HG03196 (cell line): Measurements from ENCODE around the gene SDHAF1.
"Not testable (repeated sequence)": the region's sequence is repeated elsewhere in the genome, so short reads cannot be mapped to it uniquely, and the experiment has no call there.

Experiments
- ATAC-seq: cut with Tn5 transposase; IDR thresholded peaks from one replicate; pipeline ENCODE4 v1.9.1; 2021; ENCODE audit not compliant: unreplicated experiment

Gene SDHAF1

GRCh38 chr19:36014012-36014924 is 19.3 kb downstream of the SDHAF1 start, which contains the start of gene ALKBH6:
TSS of gene ALKBH6 (minus strand) at chr19:36014213. CDS start at chr19:36013397, 816 bp downstream.
- peak; percentile 92 for ATAC-seq

DNA sequence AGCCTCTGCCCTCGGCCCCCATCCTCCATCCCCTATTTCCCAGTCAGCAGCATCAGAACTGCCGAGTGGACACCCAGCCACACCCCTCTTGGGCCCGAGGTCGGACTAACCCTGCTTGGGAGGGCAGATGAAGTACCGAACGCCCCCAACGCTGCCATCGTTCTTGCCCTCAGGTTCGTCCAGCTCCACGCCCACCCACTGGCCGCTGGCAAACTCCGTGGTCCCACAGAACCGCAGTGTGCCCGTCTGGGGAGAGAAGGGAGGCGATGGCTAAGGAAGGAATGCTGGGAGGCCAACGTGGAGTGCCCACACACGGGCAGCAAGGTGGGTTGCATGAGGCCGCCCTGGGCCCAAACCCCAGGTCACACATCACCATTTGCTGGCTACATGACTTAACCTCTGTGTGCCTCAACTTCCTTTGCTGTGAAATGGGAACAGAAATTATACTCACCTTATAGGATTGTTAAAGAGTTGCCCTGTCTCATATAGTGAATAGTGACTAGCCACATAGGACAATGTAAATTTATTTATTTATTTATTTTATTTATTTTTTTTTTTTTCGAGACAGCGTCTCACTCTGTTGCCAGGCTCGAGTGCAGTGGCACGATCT is 24.2 kb downstream of the SDHAF1 start:
- no peak for ATAC-seq

DNA sequence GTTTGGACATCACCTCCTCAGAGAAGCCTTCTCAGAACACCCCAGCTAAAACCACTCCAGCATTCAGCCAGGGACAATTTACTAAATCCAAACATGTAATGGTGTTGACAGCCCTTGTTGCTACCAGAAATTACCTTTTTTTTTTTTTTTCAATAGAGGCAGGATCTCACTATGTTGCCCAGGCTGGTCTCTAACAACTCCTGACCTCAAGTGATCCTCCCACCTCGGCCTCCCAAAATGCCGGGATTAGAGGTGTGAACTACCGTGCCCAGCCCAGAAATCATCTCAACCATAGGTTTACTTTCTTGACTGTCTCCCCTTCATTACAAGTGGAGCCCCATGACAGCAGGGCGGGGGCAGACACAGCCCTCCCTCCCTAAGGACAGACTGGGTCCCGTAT is 28.4 kb downstream of the SDHAF1 start:
- ATAC-seq, result no peak

GRCh38 chr19:36025541-36025940 is 30.6 kb downstream of the SDHAF1 start:
- no peak for ATAC-seq

GRCh38 chr19:36026091-36026876 is 31.3 kb downstream of the SDHAF1 start:
- ATAC-seq, result no peak

DNA sequence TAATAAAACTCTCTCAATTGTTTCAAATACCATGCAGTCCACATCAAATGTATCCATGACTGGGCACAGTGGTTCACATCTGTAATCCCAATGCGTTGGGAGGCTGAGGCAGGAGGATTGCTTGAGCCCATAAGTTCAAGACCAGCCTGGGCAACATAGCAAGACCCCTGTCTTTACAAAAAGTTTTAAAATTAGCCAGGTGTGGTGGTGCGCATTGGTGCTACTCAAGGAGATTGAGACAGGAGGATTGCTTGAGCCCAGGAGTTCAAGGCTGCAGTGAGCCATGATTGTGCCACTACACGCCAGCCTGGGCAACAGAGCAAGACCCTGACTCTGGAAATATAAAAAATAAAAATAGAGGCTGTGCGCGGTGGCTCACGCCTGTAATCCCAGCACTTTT is 32.7 kb downstream of the SDHAF1 start:
- ATAC-seq, result no peak

DNA sequence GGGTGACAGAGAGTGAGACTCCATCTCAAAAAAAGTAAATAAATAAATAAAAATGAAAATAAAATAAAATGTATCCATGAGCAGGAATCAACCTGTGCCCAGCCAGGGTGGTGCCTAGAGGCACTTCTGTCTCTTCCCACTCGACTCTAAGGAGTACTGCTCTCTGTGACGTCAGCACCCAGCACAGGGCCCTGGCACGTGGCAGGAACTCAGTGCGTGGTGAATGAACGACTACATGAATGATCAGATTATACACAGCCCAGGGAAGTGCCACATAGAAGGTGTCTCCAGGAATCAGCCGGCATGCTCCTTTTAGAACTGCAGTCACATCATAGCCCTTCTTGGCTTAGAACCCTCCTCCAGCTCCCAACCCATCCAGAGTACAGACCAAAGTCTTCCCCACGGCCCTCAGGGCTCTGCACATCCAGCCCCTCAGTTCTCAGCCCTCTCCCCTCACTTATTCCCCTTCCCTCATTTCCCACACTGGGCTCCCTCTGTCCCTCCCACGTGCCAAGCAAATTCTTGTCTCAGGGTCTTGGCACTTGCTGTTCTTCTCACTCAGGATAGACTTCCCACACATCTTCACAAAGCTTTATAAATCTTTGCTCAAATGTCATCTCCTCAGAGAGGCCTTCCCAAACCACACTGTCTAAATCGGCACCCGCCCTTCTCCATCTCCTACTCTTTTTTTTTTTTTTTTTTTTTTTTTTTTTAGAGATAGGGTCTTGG is 33.5 kb downstream of the SDHAF1 start:
- ATAC-seq, result no peak

GRCh38 chr19:36030264-36031148 is 35.5 kb downstream of the SDHAF1 start:
- no peak for ATAC-seq

- no peak for ATAC-seq
Observed at GRCh38 chr19:36031308-36031707, 36.3 kb downstream of the SDHAF1 start.

DNA sequence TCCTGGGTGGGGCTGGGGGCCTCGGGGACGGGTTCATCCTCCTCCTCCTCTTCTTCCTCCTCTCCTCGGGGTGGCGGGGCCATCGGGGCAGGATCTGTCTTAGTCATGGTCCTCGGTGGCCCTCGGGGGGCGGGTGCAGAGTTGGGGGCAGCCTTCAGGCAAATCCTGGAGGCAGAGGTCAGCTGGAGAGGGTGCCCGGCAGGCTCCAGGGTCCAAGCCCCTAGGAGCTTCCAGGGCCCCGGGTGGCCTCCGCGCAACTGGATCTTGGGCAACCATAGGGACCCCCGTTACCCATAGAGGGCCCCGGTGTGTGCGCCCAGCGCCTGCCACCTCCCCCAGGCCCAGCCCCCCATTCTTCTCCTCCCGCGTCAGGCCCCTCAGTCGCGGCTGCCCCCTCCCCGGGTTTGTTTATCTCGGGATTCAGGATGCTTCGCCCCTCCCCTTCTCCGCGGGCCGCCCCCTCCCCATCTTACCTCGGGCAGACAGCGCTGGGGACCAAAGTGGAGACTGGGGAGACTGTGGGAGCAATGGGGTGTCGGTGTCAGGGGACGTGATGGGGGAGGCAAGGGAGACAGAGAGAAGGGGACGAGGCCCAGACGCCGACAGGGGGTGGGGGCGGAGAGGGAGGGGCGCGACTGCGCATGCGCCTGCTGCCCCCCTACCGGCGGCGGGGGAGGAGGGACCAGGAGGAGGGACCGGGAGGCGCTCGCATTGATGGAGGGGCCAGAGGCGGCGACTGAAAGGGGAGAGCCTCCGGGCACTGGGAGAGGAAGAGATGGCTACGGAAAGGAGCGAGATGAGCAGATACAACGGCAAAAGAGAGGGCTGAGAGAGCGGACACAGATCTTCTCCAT is 37.5 kb downstream of the SDHAF1 start, which contains the start of gene CLIP3:
TSS of gene CLIP3 (minus strand) at position 623 of the 854 bp plus-strand sequence. CDS start at position 107, 516 bp downstream.
- no peak for ATAC-seq

DNA sequence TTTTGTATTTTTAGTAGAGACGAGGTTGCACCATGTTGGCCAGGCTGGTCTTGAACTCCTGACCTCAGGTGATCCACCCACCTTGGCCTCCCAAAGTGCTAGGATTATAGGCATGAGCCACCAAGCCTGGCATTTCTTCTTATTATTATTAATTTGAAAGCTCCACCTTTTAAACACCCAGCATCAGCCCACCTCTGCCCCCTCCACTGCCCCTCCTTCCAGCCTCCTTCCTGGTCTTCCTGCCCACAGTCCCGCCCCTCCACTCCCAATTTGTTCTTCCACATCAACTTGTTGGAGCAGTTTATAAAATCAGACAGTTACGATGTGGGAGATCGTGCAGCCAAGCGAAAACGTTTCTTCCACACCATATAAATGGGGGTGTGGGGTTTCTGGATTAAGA is 45.5 kb downstream of the SDHAF1 start:
- ATAC-seq, result no peak

GRCh38 chr19:36041092-36041491 is 46.1 kb downstream of the SDHAF1 start:
- not testable (repeated sequence) for ATAC-seq

DNA sequence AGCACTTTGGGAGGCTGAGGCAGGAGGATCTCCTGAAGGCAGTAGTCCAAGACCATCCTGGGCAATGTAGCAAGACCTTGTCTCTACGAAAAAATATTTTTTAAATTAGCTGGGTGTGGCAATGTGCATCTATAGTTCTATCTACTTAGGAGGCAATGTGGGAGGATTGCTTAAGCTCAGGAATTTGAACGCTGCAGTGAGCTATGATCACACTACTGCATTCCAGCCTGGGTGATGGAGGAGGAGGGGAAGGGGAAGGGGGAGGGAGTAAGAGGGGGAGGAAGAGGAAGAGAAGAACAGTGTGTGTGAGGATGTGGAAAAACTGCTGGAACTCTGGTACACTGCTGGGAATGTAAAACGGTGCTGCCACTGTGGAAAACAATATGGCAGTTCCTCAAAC is 46.8 kb downstream of the SDHAF1 start:
- no peak for ATAC-seq

DNA sequence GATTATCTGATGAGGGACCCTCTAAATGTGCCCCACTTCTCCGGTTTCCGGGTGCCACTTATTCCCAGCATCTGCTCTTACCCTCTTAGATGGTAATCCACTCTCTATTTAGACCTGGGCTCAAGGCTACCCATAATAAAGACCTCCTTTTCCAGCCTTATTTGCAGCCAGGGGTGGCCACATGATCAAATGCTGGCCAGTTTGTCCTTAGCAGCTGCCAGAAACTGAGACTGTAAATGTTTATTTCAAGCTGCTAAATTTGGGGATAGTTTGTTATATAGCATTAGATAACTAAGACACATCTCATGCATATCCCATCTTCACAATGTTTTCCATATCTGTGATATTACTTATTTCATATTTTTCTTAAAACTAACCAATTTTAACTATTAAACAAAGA is 49.0 kb downstream of the SDHAF1 start:
- ATAC-seq, result no peak
